Measurements from ENCODE around the gene C12orf43.

C12orf43 gene

DNA sequence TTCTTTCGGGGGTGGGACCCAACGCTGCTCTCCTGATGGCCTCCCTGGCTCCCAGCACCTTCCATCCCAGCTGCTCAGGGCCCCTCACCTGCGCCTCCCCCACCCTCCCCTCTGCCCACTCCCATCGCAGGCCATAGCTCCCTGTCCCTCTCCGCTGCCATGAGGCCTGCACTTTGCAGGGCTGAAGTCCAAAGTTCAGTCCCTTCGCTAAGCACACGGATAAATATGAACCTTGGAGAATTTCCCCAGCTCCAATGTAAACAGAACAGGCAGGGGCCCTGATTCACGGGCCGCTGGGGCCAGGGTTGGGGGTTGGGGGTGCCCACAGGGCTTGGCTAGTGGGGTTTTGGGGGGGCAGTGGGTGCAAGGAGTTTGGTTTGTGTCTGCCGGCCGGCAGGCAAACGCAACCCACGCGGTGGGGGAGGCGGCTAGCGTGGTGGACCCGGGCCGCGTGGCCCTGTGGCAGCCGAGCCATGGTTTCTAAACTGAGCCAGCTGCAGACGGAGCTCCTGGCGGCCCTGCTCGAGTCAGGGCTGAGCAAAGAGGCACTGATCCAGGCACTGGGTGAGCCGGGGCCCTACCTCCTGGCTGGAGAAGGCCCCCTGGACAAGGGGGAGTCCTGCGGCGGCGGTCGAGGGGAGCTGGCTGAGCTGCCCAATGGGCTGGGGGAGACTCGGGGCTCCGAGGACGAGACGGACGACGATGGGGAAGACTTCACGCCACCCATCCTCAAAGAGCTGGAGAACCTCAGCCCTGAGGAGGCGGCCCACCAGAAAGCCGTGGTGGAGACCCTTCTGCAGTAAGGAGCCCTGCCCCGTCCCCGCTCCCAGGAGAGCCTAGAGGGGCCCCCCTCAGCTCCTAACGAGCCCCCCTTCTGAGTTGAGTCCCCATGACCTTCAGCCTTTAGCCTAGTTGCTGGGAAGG is 37.7 kb downstream of the C12orf43 start, which contains the start of gene HNF1A:
Gene HNF1A, plus strand, starts transcription at position 248 of the 924 bp plus-strand sequence. Its CDS starts 226 bp downstream, at position 474.
- DNase-seq (ENCODE audit: low read depth): no peak

DNA sequence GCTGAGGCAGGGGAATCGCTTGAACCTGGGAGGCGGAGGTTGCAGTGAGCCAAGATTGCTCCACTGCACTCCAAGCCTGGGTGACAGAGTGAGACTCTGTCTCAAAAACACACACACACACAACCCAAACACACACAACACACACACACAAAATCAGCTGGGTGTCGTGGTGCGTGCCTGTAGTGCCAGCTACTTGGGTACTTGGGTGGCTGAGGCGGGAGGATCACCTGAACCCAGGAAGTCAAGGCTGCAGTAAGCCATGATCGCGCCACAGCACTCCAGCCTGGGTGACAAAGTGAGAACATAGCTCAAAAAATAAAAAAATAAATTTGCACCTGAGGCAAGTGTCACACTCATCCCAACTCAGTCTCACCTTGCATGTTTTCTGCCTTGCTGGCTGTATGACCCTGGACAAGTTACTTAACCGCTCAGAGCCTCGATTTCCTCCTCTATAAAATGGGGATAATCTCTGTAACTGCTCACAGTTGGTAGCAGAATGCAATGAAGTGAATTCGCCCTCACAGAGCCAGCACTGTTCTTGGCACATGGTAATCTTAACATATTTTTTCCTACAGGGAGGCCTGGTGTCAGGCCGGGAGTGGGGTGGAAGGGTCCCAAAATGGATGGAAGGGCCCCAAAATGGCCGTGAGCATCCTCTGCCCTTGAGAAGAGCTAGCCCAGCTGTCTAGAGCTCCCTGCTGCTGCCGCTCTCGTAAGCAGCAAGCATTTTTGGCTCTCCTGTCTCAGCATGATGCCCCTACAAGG is 38.6 kb downstream of the C12orf43 start:
- no peak for DNase-seq (ENCODE audit: low read depth)

DNA sequence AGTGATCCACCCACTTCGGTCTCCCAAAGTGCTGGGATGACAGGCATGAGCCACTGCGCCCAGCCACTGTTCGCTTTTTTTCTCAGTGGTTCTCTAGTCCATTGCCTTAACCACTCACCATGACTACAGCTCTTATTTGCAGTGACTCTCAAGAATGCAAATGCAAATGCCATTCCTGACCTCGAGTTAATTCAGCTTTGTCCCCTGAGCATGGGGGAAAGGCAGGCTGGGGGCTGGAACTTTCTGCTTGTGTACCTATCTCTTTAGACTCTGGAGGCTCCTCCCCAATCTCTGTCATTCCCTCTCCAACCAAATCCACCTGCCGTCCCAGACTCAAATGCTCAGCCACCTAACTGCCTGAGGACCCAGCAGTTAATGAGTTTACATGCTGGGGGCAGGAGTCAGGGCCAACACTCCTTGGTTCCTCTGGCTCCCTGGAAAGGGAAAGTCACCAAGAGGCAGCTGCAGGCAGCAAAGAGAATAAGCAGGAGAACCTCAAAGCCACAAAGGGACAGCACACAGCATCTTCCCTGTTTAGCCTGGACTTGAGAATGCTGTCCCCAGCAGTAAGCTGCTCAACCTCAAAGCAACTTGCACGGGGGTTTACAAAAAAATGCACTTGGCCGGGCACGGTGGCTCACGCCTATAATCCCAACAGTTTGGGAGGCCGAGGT is 43.3 kb downstream of the C12orf43 start:
- DNase-seq (ENCODE audit: low read depth): no peak

DNA sequence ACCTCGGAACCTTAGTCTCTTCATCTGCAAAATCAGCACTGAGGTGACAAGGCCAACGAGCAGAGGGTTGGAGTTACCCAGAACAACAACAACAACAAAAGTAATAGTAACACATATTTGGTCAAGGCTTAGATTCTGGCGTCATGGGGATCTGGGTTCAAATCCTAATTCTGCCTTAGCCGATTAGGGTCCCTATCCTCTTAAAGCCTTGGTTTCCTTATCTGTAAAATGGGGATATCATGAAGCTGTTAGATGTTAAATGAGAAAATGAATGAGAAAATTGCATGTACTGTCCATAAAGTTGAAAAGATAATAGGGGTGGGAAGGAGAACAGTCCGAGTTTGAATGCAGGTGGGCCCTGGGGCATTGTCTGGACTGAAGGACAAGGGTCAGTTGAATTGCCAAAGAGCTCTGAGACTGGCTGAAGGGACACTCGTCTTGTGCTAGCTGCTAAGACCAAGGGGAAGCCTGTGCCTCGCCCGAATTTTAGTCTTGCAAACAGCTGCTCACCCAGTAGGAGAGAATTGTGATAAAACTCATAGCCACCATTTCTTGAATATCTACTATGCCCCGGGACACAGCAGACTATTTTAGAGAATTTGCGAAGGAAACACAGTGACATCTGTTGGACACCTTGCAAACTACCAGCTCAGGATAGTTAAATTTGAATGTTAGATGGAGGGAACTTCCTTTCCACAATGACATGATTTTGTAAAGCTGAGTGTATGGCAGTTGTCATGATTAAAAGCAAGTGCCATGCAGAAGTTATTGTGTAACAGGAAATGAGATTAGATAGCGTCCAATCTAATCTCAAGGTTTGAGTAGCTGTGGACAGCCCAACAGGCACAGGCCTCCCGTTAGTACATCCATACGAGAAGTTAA is 44.7 kb downstream of the C12orf43 start:
- no peak for DNase-seq (ENCODE audit: low read depth)

DNA sequence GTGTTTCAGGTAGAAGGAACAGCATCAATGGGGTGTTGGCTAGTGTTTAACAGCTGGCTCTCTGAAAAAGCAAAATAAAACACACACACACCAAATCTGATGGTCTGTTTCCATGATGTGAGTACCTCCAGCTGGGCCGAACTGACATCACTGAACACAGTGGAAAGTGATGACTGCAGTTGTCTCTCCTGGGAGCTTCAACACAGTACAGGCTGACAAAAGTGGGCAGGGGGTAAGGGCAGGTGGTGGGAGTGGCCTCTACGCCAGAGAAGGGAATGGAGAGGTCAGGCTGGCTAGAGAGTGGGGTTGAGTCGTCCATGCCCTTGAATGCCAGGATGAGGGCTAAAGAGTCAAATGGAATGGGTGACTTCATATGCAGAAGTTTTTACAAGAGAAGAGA is 46.0 kb downstream of the C12orf43 start:
- DNase-seq (ENCODE audit: low read depth): no peak

DNA sequence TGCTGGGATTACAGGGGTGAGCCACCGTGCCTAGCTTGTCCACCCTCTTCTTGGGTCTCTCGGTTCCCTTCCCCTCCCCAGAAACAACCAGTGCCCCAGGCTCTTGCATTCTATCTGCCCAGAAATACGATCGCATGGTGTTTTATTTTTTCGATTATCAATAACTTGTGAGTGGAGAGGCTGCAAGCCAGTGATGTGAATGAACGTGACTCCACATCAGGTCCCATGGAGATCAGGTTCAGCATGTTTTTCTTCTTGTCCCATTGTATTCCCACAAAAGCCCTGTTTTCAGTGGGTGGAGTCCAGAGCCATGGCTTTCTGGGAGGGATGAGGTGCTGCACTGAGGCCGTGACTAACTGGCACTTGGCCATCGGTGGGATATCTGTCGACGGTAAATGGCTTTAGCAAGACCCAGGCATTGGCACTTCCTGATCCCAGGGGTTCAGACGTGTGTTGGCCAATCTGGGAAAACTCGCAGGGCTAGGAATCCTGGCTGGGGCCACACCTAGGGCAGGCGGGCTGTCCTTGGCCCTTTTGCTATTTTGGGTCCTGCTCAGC is 50.7 kb downstream of the C12orf43 start:
- no peak for DNase-seq (ENCODE audit: low read depth)

DNA sequence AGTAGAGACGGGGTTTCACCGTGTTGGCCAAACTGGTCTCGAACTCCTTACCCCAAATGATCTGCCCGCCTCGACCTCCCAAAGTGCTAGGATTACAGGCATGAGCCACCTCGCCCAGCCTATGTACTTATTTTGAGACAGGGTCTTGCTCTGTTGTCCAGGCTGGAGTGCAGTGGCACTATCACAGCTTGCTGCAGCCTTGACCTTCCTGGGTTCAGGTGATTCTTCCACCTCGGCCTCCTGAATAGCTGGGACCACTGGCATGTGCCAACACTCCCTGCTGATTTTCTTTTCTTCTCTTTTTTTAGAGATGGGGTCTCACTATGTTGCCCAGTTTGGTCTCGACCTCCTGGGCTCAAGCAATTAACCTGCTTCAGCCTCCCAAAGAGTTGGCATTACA is 52.0 kb downstream of the C12orf43 start:
- no peak for DNase-seq (ENCODE audit: low read depth)

DNA sequence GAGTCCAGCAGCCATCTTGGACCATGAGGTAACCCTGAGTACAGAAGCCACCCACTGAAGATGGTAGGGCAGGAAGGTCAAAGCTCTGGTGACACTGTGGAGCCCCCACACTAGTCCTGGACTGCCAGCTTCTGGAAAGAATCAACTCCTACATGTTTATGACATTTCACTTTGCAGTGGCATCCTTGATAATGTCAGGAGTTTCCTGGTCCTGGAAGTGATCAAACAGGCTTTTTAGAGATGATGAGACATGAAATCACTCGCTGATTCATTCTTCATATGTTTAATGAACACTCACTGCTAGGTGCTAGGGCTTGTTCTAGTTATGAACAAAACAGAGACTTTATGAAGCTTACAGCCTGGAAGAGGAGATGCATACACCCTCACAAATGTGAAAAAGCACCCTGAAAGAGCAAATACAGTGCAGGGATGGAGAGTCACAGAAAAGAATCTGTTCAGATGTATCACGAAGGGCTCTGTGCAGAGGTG is 53.7 kb downstream of the C12orf43 start:
- DNase-seq (ENCODE audit: low read depth): no peak

DNA sequence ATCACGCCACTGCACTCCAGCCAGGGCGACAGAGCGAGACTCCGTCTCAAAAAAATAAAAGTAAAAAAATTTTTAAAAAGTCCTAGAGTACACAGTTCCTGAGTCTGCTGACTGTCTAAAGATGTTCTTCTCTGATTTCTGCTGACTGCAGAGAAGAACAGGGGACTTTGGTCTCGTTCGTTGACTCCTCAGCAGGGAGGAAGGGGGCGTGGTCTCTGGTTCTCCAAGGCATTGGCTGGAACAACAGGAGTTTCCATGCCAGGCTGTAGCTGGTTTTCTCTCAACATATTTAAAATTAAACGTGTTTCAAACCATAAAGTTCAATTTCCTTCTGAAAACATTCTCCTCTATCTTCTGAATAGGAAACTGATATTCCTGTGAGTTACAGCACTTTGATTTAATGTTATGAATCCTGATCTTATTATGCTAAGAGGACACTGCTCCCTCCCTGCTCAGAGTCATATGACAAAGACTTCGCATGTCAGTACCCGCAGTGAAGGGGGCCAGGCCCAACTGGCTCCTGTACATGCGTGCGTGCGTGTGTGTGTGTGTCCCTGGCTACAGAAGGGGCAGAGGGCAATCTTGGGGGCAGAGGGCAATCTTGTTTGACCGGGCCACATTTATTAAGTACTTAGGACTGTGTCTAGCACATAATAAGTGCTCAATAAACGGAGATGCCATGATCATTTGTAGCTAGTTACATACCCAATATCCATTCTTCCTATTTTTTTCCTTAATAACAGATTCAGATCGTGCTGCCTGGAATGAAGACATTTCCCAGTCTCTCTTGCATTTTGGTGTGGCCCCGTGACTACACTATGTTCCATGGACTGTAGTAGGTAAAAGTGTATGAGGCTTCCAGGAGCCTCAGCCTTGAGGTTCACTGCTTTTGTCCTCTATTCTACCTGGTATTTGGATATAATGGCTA is 54.4 kb downstream of the C12orf43 start:
- no peak for DNase-seq (ENCODE audit: low read depth)

DNA sequence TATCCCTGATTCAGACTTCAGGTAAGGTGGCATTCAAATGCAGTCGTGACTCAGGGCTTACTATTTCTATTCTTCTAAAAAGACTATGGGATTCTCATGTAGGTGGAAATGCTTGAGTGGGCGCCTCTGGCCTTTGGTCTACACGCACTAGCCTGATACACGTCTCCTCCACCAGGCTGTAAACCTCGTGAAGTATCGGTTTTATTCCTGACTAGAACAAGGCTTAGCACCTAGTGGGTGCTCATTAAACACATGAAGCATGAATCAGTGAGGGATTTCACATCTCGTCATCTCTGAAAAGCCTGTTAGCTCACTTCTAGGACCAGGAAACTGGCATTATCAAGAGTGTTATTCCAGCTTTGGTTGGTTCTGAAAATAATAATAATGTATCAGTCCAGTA is 55.6 kb downstream of the C12orf43 start:
- no peak for DNase-seq (ENCODE audit: low read depth)

DNA sequence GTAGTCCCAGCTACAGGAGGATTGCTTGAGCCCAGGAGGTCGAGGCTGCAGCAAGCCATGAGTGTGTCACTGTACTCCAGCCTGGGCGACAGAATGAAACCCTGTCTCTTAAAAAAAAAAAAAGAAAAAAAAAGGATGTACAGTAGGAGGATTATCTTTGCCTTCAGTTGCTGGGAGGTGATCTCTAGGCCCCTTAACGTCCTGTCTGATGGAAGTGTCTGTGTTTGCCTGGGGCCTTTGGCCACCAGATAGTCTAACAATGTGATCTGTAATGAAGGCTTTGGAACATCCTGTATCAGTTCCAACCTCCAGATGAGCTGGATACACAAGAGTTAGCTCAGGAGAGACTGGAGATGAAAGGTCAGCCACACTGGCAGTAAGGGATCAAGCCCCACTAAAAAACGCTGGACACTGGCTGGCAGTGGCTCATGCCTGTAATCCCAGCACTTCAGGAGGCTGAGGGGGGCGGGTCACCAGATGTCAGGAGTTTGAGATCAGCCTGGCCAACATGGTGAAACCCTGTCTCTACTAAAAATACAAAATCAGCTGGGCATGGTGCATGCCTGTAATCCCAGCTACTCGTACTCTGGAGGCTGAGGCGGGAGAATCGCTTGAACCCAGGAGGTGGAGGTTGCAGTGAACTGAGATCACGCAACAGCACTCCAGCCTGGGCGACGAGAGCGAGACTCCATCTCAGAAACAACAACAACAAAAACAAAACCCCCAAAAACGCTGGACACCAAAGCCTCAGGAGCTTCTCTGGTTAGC is 57.0 kb downstream of the C12orf43 start:
- DNase-seq (ENCODE audit: low read depth): no peak

DNA sequence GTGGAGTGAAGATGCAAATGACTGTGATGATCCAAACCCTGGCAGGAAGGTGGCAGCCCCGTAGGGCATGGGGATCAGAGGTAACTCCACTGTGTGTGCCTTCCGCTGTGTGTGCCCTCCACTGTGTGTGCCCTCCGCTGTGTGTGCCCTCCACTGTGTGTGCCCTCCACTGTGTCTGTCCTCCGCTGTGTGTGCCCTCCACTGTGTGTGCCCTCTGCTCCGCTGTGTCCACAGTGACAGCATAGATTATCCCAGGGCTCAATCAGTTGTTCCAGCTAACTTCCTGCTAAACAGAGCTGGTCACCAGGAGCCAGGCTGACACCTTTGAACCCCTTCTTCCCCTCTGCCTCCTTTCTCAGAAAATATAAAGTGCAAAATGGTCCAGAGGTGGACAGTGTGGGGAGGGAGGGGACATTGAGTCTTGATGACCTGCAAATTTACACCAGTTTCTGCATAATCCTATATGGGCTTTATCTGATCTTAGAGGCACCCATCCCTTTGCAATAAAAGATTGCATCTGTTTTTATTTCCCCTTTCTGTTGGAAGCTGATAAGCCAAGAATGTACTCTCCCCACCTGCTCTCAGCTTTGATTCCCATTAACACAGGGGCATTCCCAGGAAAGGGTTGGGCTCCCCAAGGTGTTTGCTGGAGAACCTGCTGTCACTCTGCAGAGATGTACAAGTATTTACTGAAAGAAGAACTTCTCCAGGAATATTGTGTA is 59.5 kb downstream of the C12orf43 start:
- DNase-seq (ENCODE audit: low read depth): no peak

DNA sequence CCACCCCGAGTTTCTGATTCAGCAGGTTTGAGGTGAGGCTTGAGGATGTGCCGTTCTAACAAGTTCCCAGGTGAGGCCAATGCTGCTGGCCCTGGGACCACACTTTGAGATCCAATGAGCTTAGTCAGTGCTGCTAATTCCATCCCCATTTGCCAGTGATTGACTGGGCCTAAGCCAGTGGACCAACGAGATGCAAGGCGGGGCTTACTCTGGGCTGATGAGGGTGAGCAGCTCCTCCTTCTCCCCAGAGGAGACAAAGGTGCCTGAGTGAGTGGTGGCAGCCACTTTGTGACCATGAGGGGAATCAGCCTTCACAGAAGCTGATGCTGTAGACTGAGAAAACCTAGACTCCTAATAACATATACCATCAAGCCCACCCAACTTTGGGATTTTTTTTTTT is 61.1 kb downstream of the C12orf43 start:
- no peak for DNase-seq (ENCODE audit: low read depth)

DNA sequence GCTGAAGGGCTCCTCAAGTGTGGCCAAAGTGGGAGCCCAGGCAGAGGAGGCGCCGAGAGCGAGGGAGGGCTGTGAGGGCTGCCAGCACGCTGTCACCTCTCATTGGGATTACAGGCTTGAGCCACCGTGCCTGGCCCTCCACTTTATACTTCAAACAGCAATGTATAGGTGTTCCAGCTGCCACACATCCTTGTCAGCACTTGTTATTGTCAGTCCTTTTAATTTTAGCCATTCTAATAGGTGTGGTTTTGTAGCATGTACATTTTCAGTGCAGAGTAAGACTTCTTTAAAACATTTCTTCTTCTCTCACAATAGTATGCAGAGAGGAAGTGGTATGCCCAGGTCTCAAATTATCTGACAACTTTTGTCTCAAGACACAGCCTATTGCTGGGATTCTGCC is 65.5 kb downstream of the C12orf43 start:
- no peak for DNase-seq (ENCODE audit: low read depth)

All from stimulated activated CD8-positive, alpha-beta memory T cell treated with anti-CD3 and anti-CD28 coated beads, Interleukin-4, amount 100 ng/mL, for 24 hours (primary cell).